B cell (primary cell): ENCODE data around the gene GSDME. TPM values are rescaled to one million over a fixed set of nuclear protein-coding genes. Genes with fewer than 3 reads are reported as not detected.

ENCODE experiments used
- ATAC-seq: fragments of 200-7000 bp; cut with Tn5 transposase; one replicate; pipeline ENCODE4 v1.10.0; 2021; ENCODE audit warnings: low read depth, mild to moderate bottlenecking, moderate number of reproducible peaks, moderate library complexity
- CTCF ChIA-PET: fragments of 350-600 bp; sonication (Branson Sonifier 250); formaldehyde crosslinking; loops from one replicate; lab custom pipeline; 2021; ENCODE audit warnings: antibody characterized with exemption, inconsistent platforms; lab: Charles Lee
- POLR2A ChIA-PET: fragments of 350-600 bp; sonication (Branson Sonifier 250); formaldehyde crosslinking; loops from one replicate; lab custom pipeline; 2021; ENCODE audit warnings: antibody characterized with exemption; lab: Charles Lee
- DNase-seq: peaks from one replicate; pipeline ENCODE4 v3.0.0; 2013
- H2AFZ ChIP-seq: 2 replicates; pipeline ENCODE4 v1.6.1; 2012; ENCODE audit warnings: mild to moderate bottlenecking, low read depth, low read length; ENCODE audit not compliant: insufficient read depth, poor library complexity, severe bottlenecking
- H3K27ac ChIP-seq, 2 donors: 1 replicate in 1 of 2; 2 replicates in 1 of 2; pipeline ENCODE4 v1.5.1; 2012 to 2013; ENCODE audit warnings: low read length in 2 of 2, mild to moderate bottlenecking in 2 of 2, moderate library complexity in 1 of 2
- H3K27me3 ChIP-seq, 4 experiments: fragments of 200-600 bp in 1 of 4; sonication (generic) in 1 of 4; replicated peaks in 1 of 4; 1 replicate in 2 of 4; 2 replicates in 2 of 4; pipeline versions ENCODE4 v1.6.1 to v1.7.0; 2013 to 2016; ENCODE audit warnings: low read length in 3 of 4, mild to moderate bottlenecking in 2 of 4, mixed read lengths in 1 of 4, moderate library complexity in 1 of 4; ENCODE audit not compliant: insufficient read depth in 4 of 4, control insufficient read depth in 3 of 4; ENCODE audit errors: control extremely low read depth in 1 of 4
- H3K36me3 ChIP-seq, 2 experiments: replicated peaks in 1 of 2; 1 replicate in 1 of 2; 2 replicates in 1 of 2; pipeline versions ENCODE4 v1.6.1 to v1.7.1; 2013; ENCODE audit warnings: low read length in 1 of 2; ENCODE audit not compliant: insufficient read depth in 2 of 2, control insufficient read depth in 1 of 2; ENCODE audit errors: control extremely low read depth in 1 of 2, extremely low read depth in 1 of 2
- H3K4me1 ChIP-seq, 2 donors: fragments of 200-600 bp in 1 of 2; sonication (generic) in 1 of 2; 1 replicate in 1 of 2; 2 replicates in 1 of 2; pipeline versions ENCODE4 v1.5.1 to v1.6.1; 2013 to 2017; ENCODE audit warnings: low read length in 2 of 2; ENCODE audit not compliant: control insufficient read depth in 2 of 2, insufficient read depth in 2 of 2
- H3K4me2 ChIP-seq: replicated peaks from 2 replicates; pipeline ENCODE3; 2012; ENCODE audit warnings: mild to moderate bottlenecking, low read depth, low read length; ENCODE audit not compliant: poor library complexity, severe bottlenecking
- H3K4me3 ChIP-seq, 5 experiments: fragments of 200-600 bp in 1 of 5; sonication (generic) in 1 of 5; 1 replicate in 3 of 5; 2 replicates in 2 of 5; pipeline versions ENCODE4 v1.5.1 to v1.7.0; 2011 to 2016; ENCODE audit warnings: low read length in 4 of 5, mild to moderate bottlenecking in 4 of 5, low read depth in 2 of 5, control low read depth in 1 of 5, moderate library complexity in 1 of 5; ENCODE audit not compliant: insufficient read depth in 1 of 5; ENCODE audit errors: control extremely low read depth in 1 of 5, extremely low read depth in 1 of 5
- H3K79me2 ChIP-seq: fragments of 200-600 bp; sonication (generic); one replicate; pipeline ENCODE4 v1.6.0; 2016; ENCODE audit warnings: low read length; ENCODE audit not compliant: control insufficient read depth, insufficient read depth
- H3K9ac ChIP-seq: fragments of 200-600 bp; sonication (generic); 2 replicates; pipeline ENCODE4 v1.6.1; 2017; ENCODE audit warnings: mild to moderate bottlenecking, low read length, moderate library complexity
- H3K9me3 ChIP-seq, 3 donors: one replicate each; pipeline versions ENCODE4 v1.6.1 to v1.7.1; 2013; ENCODE audit warnings: low read length in 2 of 3; ENCODE audit not compliant: control insufficient read depth in 2 of 3, insufficient read depth in 1 of 3; ENCODE audit errors: control extremely low read depth in 1 of 3
- H4K20me1 ChIP-seq: 2 replicates; pipeline ENCODE4 v1.6.0; 2012; ENCODE audit warnings: mild to moderate bottlenecking, low read length; ENCODE audit not compliant: insufficient read depth, control insufficient read depth, poor library complexity, severe bottlenecking
- H3K27ac Mint-ChIP-seq: one replicate; pipeline ENCODE4 v1.8.0; 2021; ENCODE audit warnings: mixed read lengths
- H3K27me3 Mint-ChIP-seq: one replicate; pipeline ENCODE4 v1.8.0; 2021; ENCODE audit warnings: mixed read lengths
- H3K4me1 Mint-ChIP-seq: one replicate; pipeline ENCODE4 v1.8.0; 2021; ENCODE audit warnings: mixed read lengths
- H3K4me3 Mint-ChIP-seq: one replicate; pipeline ENCODE4 v1.8.0; 2021; ENCODE audit warnings: mixed read lengths
- H3K9me3 Mint-ChIP-seq: one replicate; pipeline ENCODE4 v1.8.0; 2022; ENCODE audit warnings: mixed read lengths; ENCODE audit not compliant: insufficient read depth
- EZH2 ChIP-seq: IDR thresholded peaks from 2 replicates; pipeline ENCODE4 v1.6.1; 2012; ENCODE audit warnings: borderline replicate concordance, low read depth, mild to moderate bottlenecking, moderate library complexity, low read length; ENCODE audit not compliant: insufficient read depth, poor library complexity, severe bottlenecking
- WGBS: methylation state at CpG from one replicate; pipeline ENCODE4 v1.1.5; 2013; ENCODE audit warnings: missing lambda C conversion rate; ENCODE audit not compliant: insufficient coverage; 5-methylcytosine and 5-hydroxymethylcytosine counted together
- intact Hi-C: fragments of 100-400 bp; cut with micrococcal nuclease; formaldehyde crosslinking; loops from one replicate; pipeline ENCODE4 v1.10.0; 2022
- polyA plus RNA-seq: library from polyadenylated mRNA; depleted of rRNA; stranded (reverse); fragments of >200 nt; gene quantifications from 2 replicates; pipeline ENCODE4 v1.2.3, GENCODE V29; 2012
- total RNA-seq, 2 donors: library from RNA; stranded (reverse); fragments of 120-200 nt in 1 of 2; gene quantifications; 1 replicate in 1 of 2; 2 replicates in 1 of 2; pipeline versions ENCODE4 v1.2.3 to v1.2.4, GENCODE V29; 2013 to 2022
- TF ChIP-seq, protein P1 (sequence below): fragments of 200-600 bp; IDR thresholded peaks from one replicate; pipeline ENCODE4 v1.8.0; 2022; ENCODE audit warnings: antibody characterized with exemption, mild to moderate bottlenecking

Gene GSDME
- total and polyA plus RNA-seq, 2 donors (not counting 1 experiment from before 2014, with no cell fraction given), result 7.0 to 11.9 TPM

DNA sequence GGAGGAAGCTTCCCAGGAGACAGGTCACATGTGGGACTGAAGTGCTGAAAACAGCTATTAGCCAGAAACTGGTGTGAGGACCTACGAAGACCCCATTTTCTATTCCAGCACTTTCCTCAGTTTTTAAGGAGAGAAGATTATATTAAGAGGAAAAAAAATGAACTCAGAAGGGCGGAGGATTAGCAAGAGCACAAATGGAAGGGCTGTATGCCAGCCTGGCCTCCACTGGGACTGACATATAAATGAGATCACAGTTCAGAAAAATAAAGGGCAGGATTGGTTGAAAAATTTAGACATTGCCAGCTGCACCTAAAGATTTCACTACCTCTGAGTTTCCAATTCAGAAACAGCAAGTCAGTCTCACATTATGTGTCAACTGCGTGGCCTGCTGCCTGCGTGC is 53.0 kb downstream of the GSDME start:
- no peak overlapping the region for H3K27ac ChIP-seq
- no peaks in the 10 kb centered on the region for H3K9me3 ChIP-seq
- no peak overlapping the region for H3K27ac Mint-ChIP-seq
- no peak overlapping the region for H3K4me3 ChIP-seq
- no peak overlapping the region for H3K4me2 ChIP-seq
- intact Hi-C loops, result no loop called here
- no peak overlapping the region for H2AFZ ChIP-seq
- H3K9me3 Mint-ChIP-seq, result no peaks in the 10 kb centered on the region
- DNase-seq (no peak), ATAC-seq (no peak)
- ChIA-PET CTCF (interaction anchor here (3.2 kb wide), 1 partner anchor 11 kb away, joined by 13 read pairs; no protein-coding TSS in a partner anchor), POLR2A (no interaction called here)
- H3K4me3 Mint-ChIP-seq, result no peak overlapping the region
- TF ChIP-seq, protein P1, sequence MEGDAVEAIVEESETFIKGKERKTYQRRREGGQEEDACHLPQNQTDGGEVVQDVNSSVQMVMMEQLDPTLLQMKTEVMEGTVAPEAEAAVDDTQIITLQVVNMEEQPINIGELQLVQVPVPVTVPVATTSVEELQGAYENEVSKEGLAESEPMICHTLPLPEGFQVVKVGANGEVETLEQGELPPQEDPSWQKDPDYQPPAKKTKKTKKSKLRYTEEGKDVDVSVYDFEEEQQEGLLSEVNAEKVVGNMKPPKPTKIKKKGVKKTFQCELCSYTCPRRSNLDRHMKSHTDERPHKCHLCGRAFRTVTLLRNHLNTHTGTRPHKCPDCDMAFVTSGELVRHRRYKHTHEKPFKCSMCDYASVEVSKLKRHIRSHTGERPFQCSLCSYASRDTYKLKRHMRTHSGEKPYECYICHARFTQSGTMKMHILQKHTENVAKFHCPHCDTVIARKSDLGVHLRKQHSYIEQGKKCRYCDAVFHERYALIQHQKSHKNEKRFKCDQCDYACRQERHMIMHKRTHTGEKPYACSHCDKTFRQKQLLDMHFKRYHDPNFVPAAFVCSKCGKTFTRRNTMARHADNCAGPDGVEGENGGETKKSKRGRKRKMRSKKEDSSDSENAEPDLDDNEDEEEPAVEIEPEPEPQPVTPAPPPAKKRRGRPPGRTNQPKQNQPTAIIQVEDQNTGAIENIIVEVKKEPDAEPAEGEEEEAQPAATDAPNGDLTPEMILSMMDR, result no peak
- TF ChIP-seq EZH2, result no peak
- H3K79me2 ChIP-seq, result no peaks in the 10 kb centered on the region
- peaks cover 11 to 12% of the 10 kb centered on the region in 2 donors for H3K4me1 ChIP-seq
- no peaks in the 10 kb centered on the region for H3K27me3 Mint-ChIP-seq
- peaks cover 13% of the 10 kb centered on the region for H3K4me1 Mint-ChIP-seq
- H3K9ac ChIP-seq, result no peak overlapping the region
- WGBS, result 66% methylated on average over 3 of the region's 4 CpGs
- no peaks in the 10 kb centered on the region for H4K20me1 ChIP-seq
- H3K27me3 ChIP-seq, result no peaks in the 10 kb centered on the region
- peaks cover 0 to 2% of the 10 kb centered on the region in 2 experiments for H3K36me3 ChIP-seq

DNA sequence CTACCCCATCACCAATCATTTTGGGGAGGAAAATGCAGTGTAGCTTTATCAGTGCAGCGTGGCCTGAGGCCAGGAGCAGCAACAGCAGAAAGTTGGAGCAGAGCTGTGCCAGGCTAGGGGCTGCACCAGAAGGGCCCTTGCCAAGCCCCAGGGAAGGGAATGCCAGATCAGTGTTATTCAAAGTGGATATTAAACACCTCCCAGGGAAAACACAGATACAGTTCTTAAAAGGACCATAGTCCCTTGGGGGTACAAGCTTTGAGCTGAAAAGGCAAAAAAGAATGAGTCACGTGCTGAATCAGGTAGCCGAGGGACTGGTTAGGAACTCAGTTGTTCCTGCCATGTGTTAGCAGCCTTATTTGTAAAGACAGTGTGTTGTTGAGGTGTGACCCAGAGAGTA is 54.0 kb downstream of the GSDME start:
- Histone ChIP-seq H4K20me1 (no peaks in the 10 kb centered on the region), H3K27ac (no peak overlapping the region), H3K4me2 (no peak overlapping the region), H3K79me2 (no peaks in the 10 kb centered on the region), H3K36me3 (peaks cover 0 to 2% of the 10 kb centered on the region in 2 experiments), H3K4me1 (peaks cover 11 to 12% of the 10 kb centered on the region in 2 donors), H3K9me3 (no peaks in the 10 kb centered on the region), H2AFZ (no peak overlapping the region), H3K27me3 (no peaks in the 10 kb centered on the region), H3K9ac (no peak overlapping the region), H3K4me3 (no peak overlapping the region)
- Mint-ChIP-seq H3K9me3 (no peaks in the 10 kb centered on the region), H3K4me3 (no peak overlapping the region), H3K4me1 (peaks cover 13% of the 10 kb centered on the region), H3K27ac (no peak overlapping the region), H3K27me3 (no peaks in the 10 kb centered on the region)
- TF ChIP-seq EZH2, result no peak
- TF ChIP-seq, protein P1, result no peak
- ATAC-seq (no peak), DNase-seq (no peak)
- intact Hi-C loops, result no loop called here
- ChIA-PET CTCF (interaction anchor here (0.9 kb wide), 1 partner anchor 37 kb away, joined by 5 read pairs; no protein-coding TSS in a partner anchor), POLR2A (no interaction called here)
- 100% methylated on average over 1 of the region's 3 CpGs for WGBS
